LHCN-M2 (cell line): Measurements from ENCODE around the gene KMT2C. TPM values are rescaled to one million over a fixed set of nuclear protein-coding genes. Genes with fewer than 3 reads are reported as not detected.
A peak's percentile ranks its signal among the peaks of the same experiment; 100 is the strongest.
"Not testable (repeated sequence)": the region's sequence is repeated elsewhere in the genome, so short reads cannot be mapped to it uniquely, and the experiment has no call there.

Source experiments
- DNase-seq: peaks from one replicate; pipeline ENCODE4 v3.0.0-alpha.2; 2012; ENCODE audit warnings: low read depth
- total RNA-seq: library from RNA; depleted of rRNA; stranded (reverse); fragments of >200 nt; gene quantifications from 2 replicates; pipeline ENCODE4 v1.2.3, GENCODE V29; 2014

KMT2C gene
- total RNA-seq, 1 experiment from 2014 or later = 24.5 TPM

DNA sequence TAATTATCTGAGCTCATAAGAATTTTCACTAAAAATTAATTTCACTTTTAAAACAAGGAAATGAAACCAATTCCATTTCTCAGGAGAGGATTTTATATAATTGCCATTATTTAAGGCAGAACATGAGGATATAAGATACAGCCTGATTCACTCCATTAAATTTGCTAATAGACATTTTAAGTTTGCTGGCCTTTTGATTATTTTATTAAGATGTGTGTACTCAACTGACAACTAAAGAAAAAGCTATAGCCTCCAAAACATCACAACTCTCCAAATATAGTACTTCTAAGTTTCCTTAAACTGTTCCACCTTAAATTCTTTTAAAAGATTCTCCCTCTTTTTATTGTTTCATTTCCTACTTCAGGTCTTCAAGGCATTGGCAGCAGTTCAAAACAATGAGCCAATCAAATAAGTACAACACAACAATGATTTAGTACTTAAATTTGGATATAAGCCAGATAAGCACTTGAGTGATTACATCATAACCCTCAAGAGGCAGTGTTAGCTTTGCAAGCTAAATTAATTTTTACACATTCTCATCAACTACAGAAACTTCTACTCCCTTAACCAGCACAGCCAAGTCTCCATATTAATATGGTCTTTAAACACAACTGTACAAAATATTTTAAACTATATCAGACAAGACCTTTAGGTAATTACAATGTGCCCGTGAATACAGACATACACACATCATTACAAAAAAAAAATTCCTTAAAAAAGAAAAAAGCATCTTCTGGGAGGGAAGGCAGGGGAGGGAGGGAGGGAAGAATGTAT lies 121.8 kb downstream of the KMT2C start:
- peak; percentile 90 for DNase-seq

DNA sequence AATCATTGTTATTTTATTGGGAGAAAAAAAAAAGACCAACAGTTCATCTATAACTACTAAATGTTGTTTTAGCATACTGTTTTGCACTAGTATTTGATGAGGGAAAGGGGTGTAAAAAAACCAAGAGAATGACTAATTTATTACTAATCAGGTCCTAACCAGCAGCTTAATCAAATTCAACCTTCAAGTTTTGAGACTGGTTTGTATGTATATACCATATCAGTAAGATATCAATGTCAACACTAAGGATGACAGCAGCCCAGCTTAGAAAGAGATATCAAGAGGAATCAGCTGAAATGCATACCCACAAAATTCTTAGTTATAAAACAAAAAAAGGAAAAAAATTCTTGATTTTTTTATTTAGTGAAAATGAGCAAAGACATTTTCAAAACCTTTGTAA lies 122.6 kb downstream of the KMT2C start:
- DNase-seq = no peak

DNA sequence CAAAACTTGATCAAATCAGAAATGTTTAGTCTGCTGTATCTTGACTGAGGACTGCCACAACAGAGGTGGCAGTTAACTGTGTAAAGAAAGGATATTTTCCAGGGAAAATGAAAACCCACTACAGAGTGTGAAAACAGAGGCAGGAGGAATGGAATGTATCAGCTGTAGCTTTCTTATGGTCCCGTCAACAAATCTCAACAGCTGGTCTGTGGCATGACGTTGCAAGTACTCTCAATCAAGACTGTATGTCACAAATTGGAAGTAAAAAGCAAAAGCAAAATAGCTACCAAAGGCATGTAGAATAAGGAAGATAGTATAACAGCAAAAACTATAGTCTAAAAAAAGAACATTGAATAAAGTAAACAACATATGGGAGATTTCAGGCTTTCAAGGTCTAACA lies 123.5 kb downstream of the KMT2C start:
- peak; percentile 91 for DNase-seq

DNA sequence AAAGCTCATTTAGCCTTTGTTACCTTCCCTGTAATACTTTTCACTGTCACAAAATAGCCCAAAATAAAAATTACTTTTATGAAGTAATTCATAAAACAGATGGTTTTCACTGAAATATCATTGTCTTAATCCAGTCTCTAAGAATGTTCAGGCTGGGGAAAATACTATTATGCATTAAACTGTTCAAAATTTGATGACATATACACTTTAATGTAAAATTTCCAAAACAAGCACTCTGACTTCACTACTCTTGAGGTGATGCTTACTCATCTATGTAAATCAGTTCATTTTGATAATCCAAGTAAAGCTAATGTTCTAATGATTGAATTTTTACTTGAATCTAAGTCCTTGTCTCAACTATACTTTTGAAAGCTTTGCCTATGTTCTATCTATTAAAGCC lies 127.9 kb downstream of the KMT2C start:
- no peak for DNase-seq

DNA sequence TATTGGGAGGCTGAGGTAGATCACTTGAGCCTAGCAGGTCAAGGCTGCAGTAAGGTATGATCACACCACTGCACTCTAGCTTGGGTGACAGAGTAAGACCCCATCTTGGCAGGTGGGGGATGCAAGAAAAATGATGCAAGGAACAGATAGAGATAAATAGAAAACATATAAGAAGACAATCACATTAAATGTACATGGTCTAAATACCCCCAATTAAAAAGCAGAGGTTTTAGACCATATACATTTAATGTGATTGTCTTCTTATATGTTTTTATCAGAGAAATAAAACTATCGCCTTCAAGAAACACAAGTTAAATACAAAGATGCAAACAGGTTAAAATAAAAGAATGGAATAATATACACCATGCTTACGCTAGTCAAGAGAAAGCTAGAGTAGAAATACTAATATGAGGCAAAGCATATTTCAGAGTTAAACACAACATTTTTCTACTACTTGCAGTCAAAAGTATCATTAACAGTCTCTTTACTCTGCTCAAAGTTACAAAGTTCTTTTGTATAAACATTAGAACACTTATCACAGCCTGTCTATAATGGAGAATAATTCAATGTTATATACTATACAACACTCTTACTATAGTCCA lies 136.2 kb downstream of the KMT2C start:
- not testable (repeated sequence) for DNase-seq

DNA sequence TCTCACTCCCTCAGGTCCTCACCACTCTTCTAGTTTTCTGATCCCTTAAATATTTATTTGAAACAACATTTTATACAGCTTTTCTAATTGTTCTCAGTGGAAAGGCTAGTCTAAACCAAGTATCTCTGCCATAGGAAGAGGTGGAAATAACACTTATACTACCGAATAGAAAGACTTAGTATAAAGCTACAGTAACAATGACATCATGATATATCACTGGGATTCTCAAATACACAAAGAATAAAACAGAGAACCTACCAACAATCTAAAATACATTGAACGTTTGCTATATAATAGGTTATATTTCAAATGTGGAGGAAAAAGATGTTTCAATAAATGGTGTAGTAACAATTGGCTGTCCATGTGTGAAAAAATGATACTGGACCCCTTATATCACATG lies 142.9 kb downstream of the KMT2C start:
- no peak for DNase-seq

DNA sequence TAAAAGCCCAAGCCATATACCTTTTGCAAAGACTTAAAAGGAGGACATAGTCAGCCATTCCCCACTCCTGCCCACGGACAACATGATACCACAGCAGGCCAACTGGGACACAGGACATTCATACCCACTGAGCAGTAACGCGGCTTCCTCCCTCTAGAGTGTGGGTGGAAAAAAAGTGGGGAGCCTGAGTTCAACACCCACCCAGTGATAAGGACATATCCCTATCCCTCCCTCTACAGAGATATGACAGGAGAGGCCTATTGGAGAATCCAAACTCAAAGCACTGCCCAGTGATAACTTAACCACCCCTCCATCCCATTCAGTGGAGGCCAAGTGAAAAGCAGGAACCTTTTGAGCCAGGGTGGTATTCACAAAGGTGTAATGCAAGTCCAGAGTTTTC lies 148.8 kb downstream of the KMT2C start:
- DNase-seq = not testable (repeated sequence)

DNA sequence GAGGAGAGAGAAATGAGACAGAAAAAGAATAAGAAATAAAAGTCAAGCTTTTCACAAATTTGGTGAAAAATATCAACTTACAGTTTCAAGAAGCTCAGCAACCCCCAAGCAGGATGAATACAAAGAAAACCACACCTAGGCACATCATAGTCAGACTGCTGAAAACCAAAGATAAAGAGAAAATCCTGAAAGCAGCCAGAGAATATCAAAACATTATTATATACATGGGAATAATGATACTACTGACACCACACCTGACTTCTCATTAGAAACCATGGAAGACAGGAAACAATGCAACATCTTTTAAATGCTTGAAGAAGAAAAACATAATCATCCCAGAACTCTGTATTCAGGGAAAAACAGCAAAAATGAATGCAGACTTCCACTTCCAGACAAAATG lies 149.6 kb downstream of the KMT2C start:
- DNase-seq = not testable (repeated sequence)

DNA sequence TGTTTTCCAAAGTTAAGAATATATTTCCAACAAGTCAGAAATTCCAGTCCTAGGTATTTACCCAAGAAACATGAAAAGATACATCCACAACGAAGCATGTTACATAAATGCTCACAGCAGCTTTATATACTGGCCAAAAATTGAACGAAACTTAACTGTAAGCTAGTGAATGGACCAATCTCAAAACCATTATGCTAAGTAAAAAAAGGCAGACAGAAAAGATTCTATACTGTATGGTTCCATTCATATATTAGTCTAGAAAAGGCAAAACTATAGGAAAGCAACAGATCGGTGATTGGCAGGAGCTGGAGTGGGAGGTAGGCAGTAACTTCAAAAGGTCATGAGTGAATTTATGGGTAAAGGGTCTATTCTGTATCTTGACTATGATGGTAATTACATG lies 150.8 kb downstream of the KMT2C start:
- DNase-seq = not testable (repeated sequence)

DNA sequence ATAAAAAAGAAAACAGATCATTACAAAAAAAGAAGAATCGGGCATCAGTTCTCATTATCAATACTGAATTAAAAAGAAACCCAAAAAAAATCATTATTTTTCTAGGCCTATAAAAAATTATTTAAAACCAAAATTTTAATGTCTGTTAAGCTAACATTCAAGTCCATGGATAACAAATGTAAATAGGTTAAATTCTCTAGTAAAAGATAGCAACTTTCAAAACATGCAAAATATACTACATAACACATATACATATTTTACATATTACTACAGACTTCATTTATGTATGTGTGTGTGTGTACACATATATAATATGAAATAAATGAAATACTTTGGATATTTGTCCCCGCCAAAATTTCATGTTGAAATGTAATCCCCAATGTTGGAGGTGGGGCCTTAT lies 158.1 kb downstream of the KMT2C start:
- not testable (repeated sequence) for DNase-seq

DNA sequence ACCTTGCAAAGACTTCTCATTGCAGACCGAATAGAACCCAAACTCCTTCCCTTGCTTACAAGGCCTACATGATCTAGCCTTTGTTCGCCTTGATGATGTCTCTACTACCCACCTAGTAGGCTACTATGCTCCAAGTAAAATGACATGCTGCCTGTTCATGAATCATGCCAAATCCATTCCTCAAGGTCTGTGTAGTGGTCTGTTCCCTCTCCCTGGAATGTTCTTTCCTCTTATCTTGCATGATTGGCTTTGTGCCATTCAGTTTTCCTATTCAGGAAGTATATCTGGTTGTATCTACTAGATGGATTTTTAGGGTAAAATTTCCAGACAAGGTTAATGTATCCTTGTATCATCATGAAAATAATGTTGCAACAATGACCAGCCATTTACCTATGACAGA lies 165.4 kb downstream of the KMT2C start:
- DNase-seq = peak; percentile 27

DNA sequence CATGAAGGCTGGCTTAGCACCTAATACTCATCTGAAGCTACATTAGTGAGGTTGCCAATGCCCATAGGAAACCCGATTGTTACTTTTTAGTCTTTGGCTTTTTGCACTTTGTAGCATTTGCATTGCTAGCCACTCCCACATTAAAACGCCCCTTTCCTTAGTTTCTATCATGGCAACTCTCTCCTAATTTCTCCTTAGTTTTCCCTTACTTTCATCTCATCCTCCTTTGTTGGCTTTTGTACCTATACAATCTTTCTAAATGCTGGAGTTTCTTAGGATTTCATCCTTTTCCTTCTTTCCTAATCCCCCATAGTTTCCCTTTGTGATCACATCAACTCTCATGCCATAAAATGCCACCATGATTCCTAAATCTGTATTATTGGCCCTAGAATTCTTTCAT lies 168.9 kb downstream of the KMT2C start:
- DNase-seq = not testable (repeated sequence)

DNA sequence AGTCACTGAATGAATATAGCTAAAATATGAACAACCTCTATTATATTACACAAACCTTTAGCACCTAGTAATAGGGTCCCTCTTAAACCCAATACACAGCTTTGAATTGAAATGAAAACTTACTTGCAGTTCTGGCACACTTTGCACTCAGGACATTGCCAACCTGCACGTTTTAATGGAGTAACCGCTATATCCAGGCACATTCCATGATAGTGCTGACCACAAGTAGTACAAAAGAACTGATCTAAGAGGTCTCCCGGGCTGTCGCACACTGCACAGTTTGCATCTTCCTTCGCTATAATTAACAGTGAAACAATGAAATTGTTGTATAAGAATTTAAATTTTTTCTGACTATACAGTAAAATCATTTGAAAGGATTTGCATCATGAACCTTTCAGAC lies 170.9 kb downstream of the KMT2C start:
- DNase-seq = not testable (repeated sequence)

DNA sequence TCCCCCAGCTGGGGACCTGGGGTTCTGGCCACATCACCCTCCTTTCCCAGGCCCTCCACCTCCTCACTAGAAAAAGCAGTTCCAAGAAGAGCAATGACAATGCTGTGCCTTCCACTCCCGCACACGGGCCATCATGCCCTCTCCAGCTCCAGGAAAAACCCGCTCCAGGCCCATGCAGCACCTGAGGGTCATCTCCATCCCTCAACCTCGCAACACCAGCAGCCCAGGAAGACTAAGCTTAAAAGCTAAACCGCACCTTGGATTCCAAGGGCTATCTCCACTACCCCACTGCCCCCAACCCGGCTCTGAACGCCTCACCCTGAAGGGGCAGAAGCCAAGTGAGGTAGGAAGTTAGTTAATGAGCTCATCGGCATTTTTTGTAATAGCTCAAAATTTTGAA lies 173.7 kb downstream of the KMT2C start:
- DNase-seq = not testable (repeated sequence)

DNA sequence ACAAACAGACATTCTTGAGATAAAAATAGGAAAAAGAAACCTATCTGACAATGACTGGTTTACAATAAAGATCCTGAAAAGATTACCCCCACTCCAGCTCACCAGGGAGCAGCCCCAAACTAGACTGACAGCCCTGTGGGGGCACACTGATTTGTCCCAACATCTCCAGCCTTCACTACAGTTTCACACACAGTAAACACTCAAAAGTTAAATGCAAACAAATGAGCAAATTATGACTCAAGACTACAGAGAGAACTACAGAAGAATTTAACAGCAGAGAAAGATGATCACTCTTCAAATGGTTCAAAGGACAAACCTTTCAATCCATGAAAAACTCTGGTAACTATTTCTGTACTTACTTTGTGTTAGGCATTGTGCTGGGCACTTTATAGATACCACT lies 176.2 kb downstream of the KMT2C start:
- DNase-seq = peak; percentile 23

DNA sequence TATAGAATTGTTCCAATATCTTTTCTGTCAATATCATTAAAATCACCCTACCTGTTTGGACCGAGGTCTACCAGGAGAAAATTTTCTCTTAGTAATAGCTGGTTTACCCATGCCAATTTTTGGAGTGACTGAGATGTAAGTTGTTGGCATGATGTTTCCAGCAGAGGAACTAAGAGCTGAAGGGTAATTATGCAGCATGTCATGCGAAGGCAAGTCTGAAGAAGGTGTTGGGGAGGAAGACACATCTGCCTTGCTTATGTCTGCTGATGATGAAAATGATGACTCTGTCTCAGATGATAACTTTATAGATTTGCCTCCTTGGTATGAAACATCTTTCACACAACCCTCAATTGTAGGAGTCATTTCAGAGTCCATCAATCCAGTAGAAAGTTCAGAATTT lies 188.0 kb downstream of the KMT2C start:
- DNase-seq = not testable (repeated sequence)

DNA sequence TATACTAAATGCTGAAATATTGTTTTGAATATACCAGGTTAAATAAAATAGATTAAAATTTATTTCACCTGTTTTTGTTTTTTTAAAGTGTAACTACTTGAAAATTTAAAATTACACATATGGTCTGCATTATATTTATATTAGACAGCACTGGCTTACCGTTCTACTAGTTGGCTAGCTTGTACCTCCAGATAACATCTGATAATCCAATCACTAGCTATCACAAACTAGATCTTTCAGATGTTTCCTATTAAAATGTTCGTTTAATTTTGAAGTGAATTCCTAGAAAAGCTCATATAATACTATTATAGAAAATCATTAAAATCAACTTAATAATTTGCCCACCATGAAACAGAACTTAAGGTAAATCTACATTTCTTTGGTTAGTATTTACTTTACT lies 190.4 kb downstream of the KMT2C start:
- DNase-seq = not testable (repeated sequence)

DNA sequence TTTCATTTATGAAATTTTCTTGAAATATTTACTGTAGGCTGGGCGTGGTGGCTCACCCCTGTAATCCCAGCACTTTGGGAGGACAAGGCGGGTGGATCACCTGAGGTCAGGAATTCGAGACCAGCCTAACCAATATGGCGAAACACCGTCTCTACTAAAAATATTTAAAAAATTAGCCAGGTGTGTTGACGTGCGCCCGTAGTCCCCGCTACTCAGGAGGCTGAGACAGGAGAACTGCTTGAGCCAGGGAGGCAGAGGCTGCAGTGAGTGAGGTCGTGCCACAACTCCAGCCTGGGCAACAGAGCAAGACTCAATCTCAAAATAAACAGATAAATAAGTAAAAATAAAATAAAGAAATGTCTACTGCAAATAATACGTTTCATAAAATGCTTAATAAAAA lies 192.3 kb downstream of the KMT2C start:
- DNase-seq = not testable (repeated sequence)

DNA sequence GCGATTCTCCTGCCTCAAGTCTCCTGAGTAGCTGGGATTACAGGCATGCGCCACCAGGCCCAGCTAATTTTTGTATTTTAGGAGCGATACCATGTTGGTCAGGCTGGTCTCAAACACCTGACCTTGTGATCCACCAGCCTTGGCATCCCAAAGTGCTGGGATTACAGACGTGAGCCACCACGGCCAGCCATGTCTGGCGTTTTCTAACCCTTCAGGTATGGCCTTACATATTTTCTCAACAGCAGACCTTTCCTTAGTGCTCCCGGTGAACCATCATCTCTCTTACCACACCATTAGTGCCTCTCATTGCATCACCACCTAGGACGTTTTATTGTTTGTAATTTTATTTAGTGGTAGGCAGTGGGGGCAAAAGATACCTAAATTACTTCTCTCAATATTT lies 194.5 kb downstream of the KMT2C start:
- DNase-seq = not testable (repeated sequence)

DNA sequence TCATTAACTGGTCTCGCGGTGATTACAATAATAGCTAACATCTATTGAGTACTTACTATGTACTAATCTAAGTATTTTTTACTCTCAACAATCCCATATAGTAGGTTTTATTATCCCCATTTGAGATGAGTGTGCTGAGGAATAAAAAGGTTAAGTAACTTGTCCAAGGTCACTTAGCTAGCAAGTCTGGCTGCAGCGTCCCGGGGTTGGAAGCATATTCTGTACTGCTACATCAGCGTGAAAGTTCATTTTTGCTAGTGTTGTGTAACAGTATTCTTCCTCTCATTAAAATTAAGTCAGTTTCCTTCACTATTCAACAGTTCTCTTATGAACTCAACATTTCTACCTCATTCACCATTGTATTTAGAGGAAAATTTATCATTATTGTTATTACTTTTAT lies 199.5 kb downstream of the KMT2C start:
- not testable (repeated sequence) for DNase-seq

DNA sequence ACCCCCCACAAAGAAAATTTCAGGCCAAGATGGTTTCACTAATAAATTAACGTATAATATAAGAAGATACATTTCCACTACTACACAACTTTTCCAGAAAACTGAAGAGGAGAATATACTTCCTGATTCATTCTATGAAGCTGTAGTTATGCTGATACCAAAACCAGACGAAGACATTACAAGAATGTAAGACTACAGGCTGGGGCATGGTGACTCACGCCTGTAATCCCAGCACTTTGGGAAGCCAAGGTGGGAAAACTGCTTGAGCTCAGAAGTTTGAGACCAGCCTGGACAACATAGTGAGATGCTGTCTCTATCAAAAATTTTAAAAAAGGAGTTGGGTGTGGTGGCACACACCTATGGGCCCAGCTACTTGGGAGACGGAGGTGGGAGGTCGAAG lies 201.4 kb downstream of the KMT2C start:
- peak; percentile 12 for DNase-seq

DNA sequence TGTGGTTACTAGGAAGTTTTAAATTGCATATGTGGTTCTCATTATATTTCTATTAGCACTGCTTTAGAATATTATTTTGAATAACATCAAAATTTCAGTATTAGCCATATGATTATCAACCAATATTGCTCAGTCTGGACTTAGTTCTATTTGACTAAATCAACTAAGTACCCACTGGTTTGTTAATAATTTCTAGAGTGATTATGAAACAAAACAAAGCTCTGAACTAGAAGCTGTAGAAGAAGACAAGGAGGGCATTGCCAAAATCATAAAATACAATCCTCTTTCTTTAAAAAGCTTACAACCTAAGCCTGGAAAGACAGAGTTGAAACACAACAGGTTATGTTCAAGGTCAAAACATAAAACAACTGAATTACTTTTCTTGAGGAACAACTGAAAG lies 204.7 kb downstream of the KMT2C start:
- no peak for DNase-seq

DNA sequence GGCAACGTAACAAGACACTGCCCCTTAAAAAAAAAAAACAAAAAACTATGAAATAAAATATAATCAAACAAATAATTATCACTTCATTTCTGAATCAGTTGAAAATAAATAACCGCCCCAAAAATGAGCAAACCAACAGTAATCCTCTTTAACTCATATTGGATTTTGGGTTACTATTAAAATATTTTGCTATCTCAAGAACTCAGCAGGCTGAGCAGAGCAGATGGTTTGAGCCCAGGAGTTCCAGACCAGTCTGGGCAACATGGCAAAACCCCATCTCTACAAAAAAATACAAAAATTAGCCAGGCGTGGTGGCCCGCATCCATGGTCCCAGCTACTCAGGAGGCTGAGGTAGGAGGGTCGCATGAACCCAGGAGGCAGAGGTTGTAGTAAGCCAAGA lies 216.2 kb downstream of the KMT2C start:
- DNase-seq = not testable (repeated sequence)
